T47D (cell line): ENCODE results near the gene FASTK.
A peak's percentile ranks its signal among the peaks of the same experiment; 100 is the strongest.

Experiments used
- DNase-seq, 2 experiments: peaks; one replicate each; pipeline versions ENCODE4 v3.0.0 to v3.0.0-alpha.2; 2011 to 2012; ENCODE audit warnings: low read depth in 1 of 2, low spot score in 1 of 2
- JUND ChIP-seq: IDR thresholded peaks from 2 replicates; pipeline ENCODE4 v1.6.1; 2012; ENCODE audit warnings: low read depth
- in situ Hi-C: cut with HindIII; loops from 2 replicates; pipeline ENCODE4 v1.10.0; 2016; ENCODE audit warnings: low sequenced_read_pairs, low pct_unique_long_range_greater_than_20kb

The FASTK gene

DNA sequence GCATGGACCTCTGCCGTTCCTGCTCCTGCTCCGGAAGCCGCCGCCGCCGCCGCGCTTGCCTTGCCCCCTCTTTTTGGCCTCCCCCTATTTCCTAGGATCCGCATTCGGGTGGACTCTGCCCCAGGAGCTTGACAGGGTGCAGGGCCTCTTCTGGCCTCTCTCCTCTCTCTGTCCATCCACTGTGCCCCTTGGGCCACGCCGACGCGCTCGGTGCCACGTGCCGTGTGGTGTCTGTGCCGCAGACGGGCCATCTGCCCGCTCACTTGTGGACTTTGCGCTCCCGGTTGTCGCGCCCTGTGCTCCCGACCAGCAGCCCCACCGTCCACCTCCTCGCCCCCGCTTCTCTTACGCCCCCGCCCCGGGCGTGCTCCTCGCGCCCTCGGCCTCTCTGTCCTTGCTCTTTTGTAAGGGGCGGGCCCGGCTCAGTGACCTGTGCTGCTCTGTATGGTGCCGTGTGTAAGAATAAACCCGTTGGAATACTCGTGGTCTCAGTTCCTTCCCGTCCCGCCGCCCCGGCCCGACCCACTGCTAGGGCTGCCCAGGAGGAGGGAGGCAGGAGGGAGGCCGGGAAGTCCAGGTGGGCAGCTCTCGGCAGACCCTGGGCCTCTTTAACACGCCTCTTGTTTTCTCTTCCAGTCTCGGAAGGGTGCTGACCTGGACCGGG is 42.7 kb upstream of the FASTK start:
- in situ Hi-C loops = no loop called here
- DNase-seq = no peak
- no peak for TF ChIP-seq JUND

DNA sequence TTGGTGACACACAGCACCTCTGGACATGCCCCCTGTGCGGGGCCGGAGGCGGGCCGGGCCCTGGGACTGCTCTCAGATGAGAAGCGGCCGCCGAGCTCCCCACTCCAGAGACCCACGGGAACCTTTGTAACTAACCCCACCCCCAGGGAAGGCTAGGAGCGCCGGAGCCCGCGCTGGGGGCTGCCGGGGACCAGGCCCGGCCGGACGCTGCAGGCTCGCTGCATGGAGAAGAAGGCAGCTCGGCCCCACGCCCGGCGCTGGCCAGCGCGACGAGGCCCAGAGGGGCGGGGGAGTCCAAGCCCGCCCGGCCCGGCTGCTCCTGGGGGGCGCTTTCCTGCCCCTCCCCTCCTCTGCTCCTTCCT is 42.2 kb upstream of the FASTK start:
- in situ Hi-C loops = no loop called here

DNA sequence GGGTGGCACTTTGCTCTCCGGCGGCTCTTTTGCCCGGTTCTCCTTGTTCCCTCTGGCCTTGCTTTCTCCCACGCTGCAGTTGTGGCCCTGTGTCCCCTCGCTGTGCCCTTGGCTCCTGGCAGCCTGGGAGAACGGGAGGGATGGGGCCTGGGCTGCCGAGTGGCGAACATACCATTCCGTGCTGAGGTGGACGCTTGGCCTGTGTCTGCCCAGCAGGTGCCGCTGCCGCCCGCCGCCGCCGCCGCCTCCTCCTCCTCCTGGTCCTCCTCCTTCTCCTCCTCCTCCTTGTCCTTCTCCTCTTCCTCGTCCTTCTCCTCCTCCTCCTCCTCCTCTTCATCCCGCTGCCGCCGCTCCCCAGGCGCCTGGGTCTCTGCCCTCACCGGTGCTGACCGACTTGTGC is 41.7 kb upstream of the FASTK start:
- in situ Hi-C loops = no loop called here
- DNase-seq = no peak
- no peak for TF ChIP-seq JUND

More for the DNA sequence above, 42.2 kb upstream of the FASTK start:
- DNase-seq = no peak
- no peak for TF ChIP-seq JUND

DNA sequence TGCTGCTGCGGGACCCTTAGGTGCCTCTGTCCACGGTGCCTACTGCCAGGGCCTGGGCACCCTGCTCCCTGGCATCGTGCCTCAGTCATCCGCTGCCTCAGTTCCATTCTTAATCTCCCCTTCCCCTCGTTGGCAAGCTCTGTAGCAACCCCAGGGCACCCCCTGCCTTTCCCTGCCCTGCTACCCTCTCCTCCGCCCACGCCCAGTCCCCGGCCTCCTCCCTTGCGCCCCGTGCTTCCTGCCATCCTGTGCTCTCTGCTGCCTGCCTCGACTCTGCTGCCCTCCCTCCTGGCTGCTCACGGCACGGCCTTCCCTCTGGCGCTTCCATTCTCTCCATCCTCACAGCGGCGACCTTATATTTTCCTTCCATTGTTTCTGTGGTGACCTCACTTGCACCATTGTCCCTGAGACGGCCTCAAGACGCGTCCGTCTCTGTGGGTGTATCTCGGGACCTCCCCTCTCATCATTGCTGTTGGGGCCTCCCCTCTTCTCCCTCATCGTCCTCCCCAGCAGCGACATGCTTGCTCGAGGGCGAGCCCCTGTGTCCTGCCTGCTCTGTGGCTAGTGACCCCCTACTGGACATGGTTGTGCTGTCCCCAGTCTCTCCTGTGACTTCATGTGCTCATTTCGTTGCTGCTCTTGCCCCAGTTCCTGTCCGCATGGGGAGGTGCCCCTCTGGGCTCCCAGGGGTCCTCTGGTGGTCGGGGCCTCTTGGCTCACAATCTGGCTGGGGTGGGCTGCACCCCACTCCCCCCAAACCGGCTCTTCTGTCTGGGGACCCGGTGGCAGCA is 41.0 kb upstream of the FASTK start:
- in situ Hi-C loops = no loop called here
- no peak for TF ChIP-seq JUND
- DNase-seq = no peak

DNA sequence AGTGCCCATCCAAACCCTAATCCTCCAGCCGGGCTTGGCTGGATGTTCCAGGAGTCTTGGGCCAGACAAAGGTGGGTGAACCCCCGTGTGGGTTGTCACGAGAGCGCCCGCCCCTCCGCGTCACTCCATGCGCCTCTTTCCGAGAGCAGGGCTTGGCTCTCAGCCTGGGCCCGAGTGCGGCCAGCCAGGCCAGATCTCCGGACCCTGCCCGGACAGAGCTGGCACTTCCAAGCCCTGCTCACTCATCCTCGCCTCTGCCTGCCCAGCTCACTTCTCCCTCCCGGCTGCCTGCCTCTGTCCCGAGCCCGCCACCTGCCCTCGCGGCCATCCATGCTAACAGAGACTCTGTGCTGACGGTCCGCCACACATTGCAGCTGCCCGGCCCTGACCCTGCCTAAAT is 40.3 kb upstream of the FASTK start:
- DNase-seq = no peak
- TF ChIP-seq JUND = no peak
- in situ Hi-C loops = no loop called here

DNA sequence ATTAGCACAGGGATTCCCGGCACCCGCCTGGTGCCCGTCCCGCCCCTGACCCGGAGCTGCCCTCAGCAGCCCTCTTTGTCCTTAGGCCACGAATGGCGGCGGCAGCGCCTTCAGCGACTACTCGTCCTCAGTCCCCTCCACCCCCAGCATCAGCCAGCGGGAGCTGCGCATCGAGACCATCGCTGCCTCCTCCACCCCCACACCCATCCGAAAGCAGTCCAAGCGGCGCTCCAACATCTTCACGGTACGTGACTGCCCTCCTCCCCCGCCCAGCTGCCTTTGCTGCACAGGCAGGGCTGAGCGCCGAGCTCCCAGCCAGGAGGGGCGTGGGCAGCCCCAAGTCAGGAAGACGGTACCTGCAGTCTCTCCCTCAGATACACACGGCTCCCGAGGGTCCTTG is 39.3 kb upstream of the FASTK start:
- TF ChIP-seq JUND = no peak
- in situ Hi-C loops = no loop called here
- DNase-seq = no peak

DNA sequence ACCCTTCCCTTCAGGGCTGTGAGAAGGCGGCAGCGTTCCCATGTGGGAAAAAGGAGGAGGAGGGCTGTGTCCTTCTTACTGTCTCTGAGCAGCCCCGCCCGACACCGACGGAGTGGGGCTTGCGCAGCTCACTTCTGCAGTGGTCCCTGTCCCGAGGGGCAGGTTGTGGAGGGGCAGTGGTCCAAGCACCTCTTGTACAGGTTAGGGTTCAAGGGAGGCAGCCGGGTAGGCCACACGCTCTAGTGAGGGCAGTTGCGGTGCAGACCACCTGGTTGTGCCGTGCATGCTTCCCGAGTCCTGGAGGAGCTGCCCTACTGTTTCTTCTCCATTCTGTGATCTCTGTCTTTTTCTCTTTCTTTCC is 38.4 kb upstream of the FASTK start:
- in situ Hi-C loops = no loop called here
- DNase-seq = no peak
- TF ChIP-seq JUND = no peak

DNA sequence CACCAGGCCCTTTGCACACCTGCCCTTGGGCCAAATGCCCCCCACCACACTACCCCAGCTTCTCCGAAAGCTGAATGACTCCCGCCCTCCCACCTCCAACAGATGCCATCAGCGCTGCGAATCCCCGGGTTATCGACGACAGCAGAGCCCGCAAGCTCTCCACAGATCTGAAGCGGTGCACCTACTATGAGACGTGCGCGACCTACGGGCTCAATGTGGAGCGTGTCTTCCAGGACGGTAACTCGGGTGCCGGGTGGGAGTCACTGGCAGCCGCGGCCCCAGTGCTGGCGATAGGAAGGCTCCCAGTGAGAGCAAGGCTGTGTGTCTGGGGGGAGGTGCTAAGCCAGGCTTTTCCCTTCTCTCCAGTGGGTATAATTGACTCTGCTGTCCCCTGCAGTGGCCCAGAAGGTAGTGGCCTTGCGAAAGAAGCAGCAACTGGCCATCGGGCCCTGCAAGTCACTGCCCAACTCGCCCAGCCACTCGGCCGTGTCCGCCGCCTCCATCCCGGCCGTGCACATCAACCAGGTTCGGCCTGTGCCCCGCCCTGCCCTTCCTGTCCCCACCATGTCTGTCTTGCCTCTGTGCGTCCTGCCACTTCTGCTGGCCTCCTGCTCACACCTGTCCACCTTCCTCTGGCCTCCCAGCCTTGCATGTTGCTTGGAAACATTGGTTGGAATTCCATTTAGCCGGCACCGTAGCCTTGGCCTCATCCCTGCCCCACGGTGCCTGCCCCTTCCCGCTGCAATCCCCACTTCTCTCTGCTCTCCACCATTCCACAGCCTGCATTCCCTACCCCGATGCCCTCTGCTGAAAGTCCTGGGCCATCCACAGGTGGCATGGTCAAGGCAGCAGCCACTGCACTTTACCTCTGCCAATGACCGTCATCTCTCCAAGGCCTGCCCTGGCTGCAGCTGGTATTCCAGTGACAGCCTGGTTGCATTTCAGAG is 37.8 kb upstream of the FASTK start:
- in situ Hi-C loops = no loop called here
- no peak for DNase-seq
- TF ChIP-seq JUND = no peak

DNA sequence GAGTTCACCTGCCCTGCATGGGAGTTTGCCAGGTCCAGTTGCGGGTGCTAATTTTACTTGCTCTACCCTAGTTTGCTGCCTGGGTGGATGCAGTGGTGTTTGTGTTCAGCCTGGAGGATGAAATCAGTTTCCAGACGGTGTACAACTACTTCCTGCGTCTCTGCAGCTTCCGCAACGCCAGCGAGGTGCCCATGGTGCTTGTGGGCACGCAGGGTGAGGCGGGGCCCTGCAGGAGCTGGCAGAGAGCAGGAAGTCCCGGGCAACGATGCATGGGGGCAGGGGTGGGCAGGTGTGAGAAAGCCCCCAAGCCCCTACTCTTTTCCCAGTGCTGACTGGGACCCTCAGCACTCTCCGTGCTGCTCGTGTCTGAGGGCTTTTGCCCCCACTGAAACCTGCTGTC is 37.0 kb upstream of the FASTK start:
- in situ Hi-C loops = no loop called here
- no peak for DNase-seq
- TF ChIP-seq JUND = no peak

DNA sequence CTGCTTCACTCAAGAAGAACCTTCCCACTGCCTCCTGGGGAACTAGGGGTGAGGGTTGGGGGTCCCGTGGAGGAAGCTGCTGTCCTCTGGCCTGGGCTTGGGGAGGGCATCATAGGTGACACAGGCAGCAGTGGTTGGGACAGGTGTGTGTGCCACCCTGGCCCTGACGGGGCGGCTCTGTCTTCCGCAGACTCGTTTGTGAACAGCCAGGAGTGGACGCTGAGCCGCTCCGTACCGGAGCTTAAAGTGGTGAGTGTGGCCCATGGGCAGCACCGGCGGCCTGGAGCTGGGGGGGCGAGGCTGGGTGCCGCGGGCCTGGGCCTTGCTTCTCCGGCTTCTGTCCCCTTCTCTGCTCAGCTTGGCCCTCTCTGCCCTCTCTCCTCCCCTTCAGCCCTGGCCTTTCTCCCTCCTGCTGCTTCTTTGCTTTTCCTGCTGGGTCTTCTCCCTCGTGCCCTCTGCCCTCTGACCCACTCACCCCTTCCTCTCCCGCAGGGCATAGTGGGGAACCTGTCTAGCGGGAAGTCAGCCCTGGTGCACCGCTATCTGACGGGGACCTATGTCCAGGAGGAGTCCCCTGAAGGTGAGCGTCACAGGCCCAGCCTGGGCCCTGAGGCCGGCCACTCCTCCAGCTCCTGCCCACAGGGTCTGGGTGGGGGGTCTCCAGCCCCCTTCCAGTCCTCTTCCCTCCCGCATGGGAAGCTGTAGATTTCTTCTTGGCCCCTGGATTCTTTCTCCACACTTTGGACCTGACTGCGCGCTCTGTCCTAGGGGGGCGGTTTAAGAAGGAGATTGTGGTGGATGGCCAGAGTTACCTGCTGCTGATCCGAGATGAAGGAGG is 36.2 kb upstream of the FASTK start:
- no peak for TF ChIP-seq JUND
- in situ Hi-C loops = no loop called here
- DNase-seq = no peak

DNA sequence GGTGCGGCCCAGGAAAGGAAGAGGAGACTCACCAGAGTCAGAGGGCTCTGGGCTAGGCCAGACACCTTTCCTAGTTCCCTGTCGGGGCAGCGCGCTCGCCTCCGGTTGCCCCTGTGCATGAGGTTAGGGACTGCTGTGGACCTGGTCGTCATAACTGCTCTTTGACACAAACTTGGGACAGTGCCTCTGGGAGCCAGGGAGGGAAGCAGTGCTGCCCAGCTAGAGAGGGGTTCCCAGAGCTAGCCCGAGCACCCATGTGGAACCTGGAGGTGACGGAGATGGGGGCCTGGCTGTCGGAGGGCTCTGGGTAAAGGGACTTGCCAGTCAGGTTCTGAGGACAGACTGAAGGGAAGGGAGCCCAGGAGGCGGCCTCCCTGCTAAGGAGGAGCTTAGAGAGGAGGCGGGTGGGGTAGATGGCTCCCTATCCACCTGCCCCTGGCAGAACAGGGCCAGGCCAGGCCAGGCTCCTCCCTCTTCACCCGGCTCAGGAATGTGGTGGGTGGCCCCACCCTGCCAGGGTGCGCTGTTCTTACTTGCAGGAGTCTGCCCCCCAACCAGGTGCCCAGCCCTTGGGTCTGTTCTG is 35.3 kb upstream of the FASTK start:
- in situ Hi-C loops = no loop called here
- TF ChIP-seq JUND = no peak
- peak; percentile 94 to 96 for DNase-seq

DNA sequence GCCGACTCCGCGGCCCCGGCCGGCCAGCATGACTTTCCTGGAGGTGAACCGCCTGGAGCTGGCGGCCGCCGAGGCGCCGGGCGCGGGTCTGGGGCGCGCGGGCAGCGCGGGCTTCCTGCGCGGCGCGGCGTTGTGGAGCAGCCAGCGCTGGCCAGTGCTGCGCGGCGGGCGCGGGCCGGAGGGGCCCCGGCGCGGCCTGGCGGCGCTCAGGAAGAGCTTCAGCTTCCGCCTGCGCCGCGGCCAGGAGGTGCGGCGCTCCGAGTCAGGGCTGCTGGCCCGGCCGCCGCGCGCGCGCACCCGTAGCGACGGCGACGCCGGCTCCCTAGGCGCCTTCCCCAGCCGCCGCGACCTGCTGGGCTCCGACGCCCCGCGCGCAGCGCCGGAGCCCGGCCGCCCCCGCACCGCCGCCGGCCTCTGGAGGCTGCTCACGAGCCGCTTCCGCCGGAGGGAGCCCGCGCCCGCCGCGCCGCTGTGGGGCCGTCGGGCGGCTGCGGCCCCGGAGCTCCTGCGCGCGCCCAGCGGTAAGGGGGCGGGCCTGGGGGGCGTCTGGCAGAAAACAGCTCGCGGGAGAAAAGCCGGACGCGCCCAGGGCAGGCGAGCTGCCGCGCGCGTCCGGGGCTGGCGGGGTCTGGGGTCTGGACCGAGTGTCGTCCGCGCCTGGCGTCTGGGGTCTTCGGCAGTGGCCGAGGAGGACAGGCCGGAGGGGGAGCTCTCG is 34.7 kb upstream of the FASTK start:
- in situ Hi-C loops = no loop called here
- DNase-seq = peak in 1 of 2 experiments; percentile 13
- no peak for TF ChIP-seq JUND
